ENCODE results near the gene PPP1R3D.

DNA sequence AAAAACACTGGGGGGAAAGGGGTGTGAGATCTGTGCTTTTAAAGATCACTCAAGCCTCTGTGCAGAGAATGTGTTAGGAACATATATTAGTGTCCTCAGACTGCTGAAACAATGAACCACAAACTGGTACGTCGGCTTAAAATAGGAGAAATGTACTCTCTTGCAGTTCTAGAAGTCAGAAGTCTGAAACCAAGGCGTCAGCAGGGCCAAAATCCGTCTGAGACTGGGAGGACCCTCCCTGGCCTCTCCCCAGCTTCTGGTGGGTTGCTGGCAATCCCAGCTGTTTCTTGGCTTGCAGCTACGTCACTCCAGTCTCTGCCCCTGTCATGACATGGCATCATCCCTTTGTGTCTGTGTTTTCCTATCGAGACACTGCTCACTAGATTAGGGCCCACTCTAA lies 22.1 kb upstream of the PPP1R3D start:
- TF ChIP-seq, protein P1, sequence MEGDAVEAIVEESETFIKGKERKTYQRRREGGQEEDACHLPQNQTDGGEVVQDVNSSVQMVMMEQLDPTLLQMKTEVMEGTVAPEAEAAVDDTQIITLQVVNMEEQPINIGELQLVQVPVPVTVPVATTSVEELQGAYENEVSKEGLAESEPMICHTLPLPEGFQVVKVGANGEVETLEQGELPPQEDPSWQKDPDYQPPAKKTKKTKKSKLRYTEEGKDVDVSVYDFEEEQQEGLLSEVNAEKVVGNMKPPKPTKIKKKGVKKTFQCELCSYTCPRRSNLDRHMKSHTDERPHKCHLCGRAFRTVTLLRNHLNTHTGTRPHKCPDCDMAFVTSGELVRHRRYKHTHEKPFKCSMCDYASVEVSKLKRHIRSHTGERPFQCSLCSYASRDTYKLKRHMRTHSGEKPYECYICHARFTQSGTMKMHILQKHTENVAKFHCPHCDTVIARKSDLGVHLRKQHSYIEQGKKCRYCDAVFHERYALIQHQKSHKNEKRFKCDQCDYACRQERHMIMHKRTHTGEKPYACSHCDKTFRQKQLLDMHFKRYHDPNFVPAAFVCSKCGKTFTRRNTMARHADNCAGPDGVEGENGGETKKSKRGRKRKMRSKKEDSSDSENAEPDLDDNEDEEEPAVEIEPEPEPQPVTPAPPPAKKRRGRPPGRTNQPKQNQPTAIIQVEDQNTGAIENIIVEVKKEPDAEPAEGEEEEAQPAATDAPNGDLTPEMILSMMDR (conservative IDR thresholded peaks at IDR 0.05; ENCODE audit: low read depth, low read length): no peak
- TF ChIP-seq EZH2 (IDR thresholded peaks at IDR 0.05; ENCODE audit: borderline replicate concordance, low read depth, low read length, poor library complexity, severe bottlenecking): no peak

Measured in A673 (cell line).